Caco-2 (cell line): ENCODE data around the gene ONECUT1. TPM values are rescaled to one million over a fixed set of nuclear protein-coding genes. Genes with fewer than 3 reads are reported as not detected.

Experiments
- BruUV-seq: library from RNA; stranded (reverse); fragments of 400-500 nt; replicated peaks from 2 replicates; lab custom pipeline; 2021; lab: Mats Ljungman, UMichigan
- CTCF ChIA-PET: fragments of 300-600 bp; sonication (Branson Sonifier 250); formaldehyde crosslinking; loops from one replicate; lab custom pipeline; 2022; ENCODE audit warnings: antibody characterized with exemption; lab: Charles Lee
- POLR2A ChIA-PET: fragments of 300-600 bp; sonication (Branson Sonifier 250); formaldehyde crosslinking; loops from one replicate; lab custom pipeline; 2022; ENCODE audit warnings: antibody characterized with exemption; lab: Charles Lee
- DNase-seq, 2 experiments: peaks; one replicate each; pipeline versions ENCODE4 v3.0.0 to v3.0.0-alpha.2; 2020 to 2022
- H3K27me3 ChIP-seq: replicated peaks from 2 replicates; pipeline ENCODE4 v1.6.0; 2011; ENCODE audit warnings: low read length; ENCODE audit not compliant: control insufficient read depth, insufficient read depth
- H3K36me3 ChIP-seq: 2 replicates; pipeline ENCODE4 v1.5.1; 2011; ENCODE audit warnings: low read length; ENCODE audit not compliant: control insufficient read depth, insufficient read depth
- H3K4me1 ChIP-seq: fragments of 250-450 bp; sonication (Bioruptor Pico); 2 replicates; pipeline ENCODE4 v1.5.1; 2020; ENCODE audit warnings: mild to moderate bottlenecking
- H3K4me3 ChIP-seq: 2 replicates; pipeline ENCODE4 v1.5.1; 2011; ENCODE audit warnings: low read depth, mild to moderate bottlenecking, control low read depth, low read length
- H3K9me3 ChIP-seq: fragments of 250-450 bp; sonication (Bioruptor Pico); 2 replicates; pipeline ENCODE4 v1.5.1; 2020; ENCODE audit warnings: mild to moderate bottlenecking, moderate library complexity
- H3K27ac Mint-ChIP-seq: one replicate; pipeline ENCODE4 v1.8.0; 2022; ENCODE audit warnings: mixed read lengths; ENCODE audit not compliant: unreplicated experiment
- H3K27me3 Mint-ChIP-seq: one replicate; pipeline ENCODE4 v1.8.0; 2022; ENCODE audit warnings: mixed read lengths; ENCODE audit not compliant: insufficient read depth, unreplicated experiment
- H3K36me3 Mint-ChIP-seq: one replicate; pipeline ENCODE4 v1.8.0; 2022; ENCODE audit warnings: mild to moderate bottlenecking, mixed read lengths; ENCODE audit not compliant: insufficient read depth, unreplicated experiment
- H3K4me1 Mint-ChIP-seq: one replicate; pipeline ENCODE4 v1.8.0; 2022; ENCODE audit warnings: low read depth, mixed read lengths; ENCODE audit not compliant: unreplicated experiment
- H3K4me3 Mint-ChIP-seq: one replicate; pipeline ENCODE4 v1.8.0; 2022; ENCODE audit warnings: mild to moderate bottlenecking, moderate library complexity, mixed read lengths; ENCODE audit not compliant: unreplicated experiment
- H3K9me3 Mint-ChIP-seq: one replicate; pipeline ENCODE4 v1.8.0; 2022; ENCODE audit warnings: mixed read lengths; ENCODE audit not compliant: unreplicated experiment
- CTCF ChIP-seq, 2 experiments: fragments of 200-600 bp in 1 of 2; IDR thresholded peaks; 1 replicate in 1 of 2; 2 replicates in 1 of 2; pipeline versions ENCODE4 v1.5.1 to v1.8.0; 2011 to 2022; ENCODE audit warnings: antibody characterized with exemption in 1 of 2, control low read depth in 1 of 2, inconsistent platforms in 1 of 2, low read depth in 1 of 2, low read length in 1 of 2, mild to moderate bottlenecking in 1 of 2, moderate library complexity in 1 of 2; ENCODE audit not compliant: insufficient read depth in 1 of 2, severe bottlenecking in 1 of 2, unreplicated experiment in 1 of 2
- intact Hi-C: fragments of 100-400 bp; cut with micrococcal nuclease; formaldehyde crosslinking; loops from one replicate; pipeline ENCODE4 v1.10.0; 2022; ENCODE audit not compliant: unreplicated experiment
- total RNA-seq: library from RNA; stranded (reverse); gene quantifications from 2 replicates; pipeline ENCODE4 v1.2.3, GENCODE V29; 2022

Gene ONECUT1
- total RNA-seq, 1 experiment from 2014 or later: 0.68 TPM

GRCh38 chr15:52716536-52716935 is 73.6 kb downstream of the ONECUT1 start:
- Histone ChIP-seq H3K4me1 (peaks cover 19% of the 10 kb centered on the region), H3K9me3 (no peaks in the 10 kb centered on the region), H3K4me3 (no peak overlapping the region), H3K36me3 (no peaks in the 10 kb centered on the region), H3K27me3 (no peaks in the 10 kb centered on the region)
- DNase-seq: no peak
- Mint-ChIP-seq H3K27ac (no peak overlapping the region), H3K4me1 (peaks cover 20% of the 10 kb centered on the region), H3K36me3 (no peaks in the 10 kb centered on the region), H3K27me3 (no peaks in the 10 kb centered on the region), H3K4me3 (no peak overlapping the region), H3K9me3 (no peaks in the 10 kb centered on the region)
- intact Hi-C loops: no loop called here
- BruUV-seq: no TSS peak
- TF ChIP-seq CTCF (IDR thresholded peaks at IDR 0.05; ENCODE audit: insufficient read depth in 1 of 2, low read depth in 1 of 2, low read length in 1 of 2, severe bottlenecking in 1 of 2, unreplicated experiment in 1 of 2): no peak
- CTCF ChIA-PET: no interaction called here
- POLR2A ChIA-PET: no interaction called here

GRCh38 chr15:52715411-52715810 is 74.7 kb downstream of the ONECUT1 start:
- peaks cover 19% of the 10 kb centered on the region for H3K4me1 ChIP-seq
- H3K4me1 Mint-ChIP-seq: peaks cover 20% of the 10 kb centered on the region
- no peak overlapping the region for H3K27ac Mint-ChIP-seq
- no peak overlapping the region for H3K4me3 Mint-ChIP-seq
- H3K27me3 Mint-ChIP-seq: no peaks in the 10 kb centered on the region
- BruUV-seq: no TSS peak
- no peaks in the 10 kb centered on the region for H3K36me3 Mint-ChIP-seq
- intact Hi-C loops: no loop called here
- no peaks in the 10 kb centered on the region for H3K27me3 ChIP-seq
- H3K36me3 ChIP-seq: no peaks in the 10 kb centered on the region
- ChIA-PET CTCF (no interaction called here), POLR2A (interaction anchor here (0.5 kb wide), 1 partner anchor 844 kb away, joined by 3 read pairs; no protein-coding TSS in a partner anchor)
- DNase-seq: no peak
- H3K9me3 ChIP-seq: no peaks in the 10 kb centered on the region
- H3K9me3 Mint-ChIP-seq: no peaks in the 10 kb centered on the region
- no peak overlapping the region for H3K4me3 ChIP-seq
- TF ChIP-seq CTCF (IDR thresholded peaks at IDR 0.05; ENCODE audit: insufficient read depth in 1 of 2, low read depth in 1 of 2, low read length in 1 of 2, severe bottlenecking in 1 of 2, unreplicated experiment in 1 of 2): no peak

- Mint-ChIP-seq H3K36me3 (no peaks in the 10 kb centered on the region), H3K27me3 (no peaks in the 10 kb centered on the region), H3K4me3 (no peak overlapping the region), H3K4me1 (peaks cover 20% of the 10 kb centered on the region), H3K27ac (no peak overlapping the region), H3K9me3 (no peaks in the 10 kb centered on the region)
- Histone ChIP-seq H3K36me3 (no peaks in the 10 kb centered on the region), H3K9me3 (no peaks in the 10 kb centered on the region), H3K4me1 (peaks cover 19% of the 10 kb centered on the region), H3K4me3 (no peak overlapping the region), H3K27me3 (no peaks in the 10 kb centered on the region)
- ChIA-PET POLR2A (interaction anchor here (0.5 kb wide), 1 partner anchor 844 kb away, joined by 3 read pairs; no protein-coding TSS in a partner anchor), CTCF (no interaction called here)
- intact Hi-C loops: no loop called here
- no peak for DNase-seq
- no TSS peak for BruUV-seq
- TF ChIP-seq CTCF (IDR thresholded peaks at IDR 0.05; ENCODE audit: insufficient read depth in 1 of 2, low read depth in 1 of 2, low read length in 1 of 2, severe bottlenecking in 1 of 2, unreplicated experiment in 1 of 2): no peak
Observed at GRCh38 chr15:52714968-52715367, 75.2 kb downstream of the ONECUT1 start.
